Stomach (tissue), 4 donors: ENCODE measurements around the gene CNTNAP4.

ENCODE experiments used
- CTCF ChIP-seq, 7 experiments: fragments of 450-650 bp in 4 of 7; fragments of 200-600 bp in 3 of 7; sonication (generic) in 3 of 7; IDR thresholded peaks; one replicate each; pipeline ENCODE4 v1.5.1; 2016 to 2019; ENCODE audit warnings: antibody characterized with exemption in 7 of 7, control low read depth in 2 of 7, mild to moderate bottlenecking in 1 of 7
- POLR2A ChIP-seq, 4 donors: fragments of 450-650 bp; IDR thresholded peaks; one replicate each; pipeline ENCODE4 v1.6.1; 2016; ENCODE audit warnings: antibody characterized with exemption in 4 of 4, control low read depth in 2 of 4, mild to moderate bottlenecking in 1 of 4, moderate library complexity in 1 of 4

GRCh38 chr16:76488065-76488417 lies 210.8 kb downstream of the CNTNAP4 start:
- no peak for TF ChIP-seq CTCF (IDR thresholded peaks at IDR 0.05)
- TF ChIP-seq POLR2A (IDR thresholded peaks at IDR 0.05) = no peak
